Retinal pigment epithelial cell (primary cell): ENCODE results near the gene PGM3.
A peak's percentile ranks its signal among the peaks of the same experiment; 100 is the strongest.

Source experiments
- DNase-seq: peaks from one replicate; pipeline ENCODE4 v3.0.0-alpha.2; 2010; ENCODE audit warnings: low read depth
- H3K4me3 ChIP-seq: 2 replicates; pipeline ENCODE4 v1.5.1; 2011; ENCODE audit warnings: mild to moderate bottlenecking, low read length, control low read depth, moderate library complexity
- TF ChIP-seq, protein P1 (sequence below): conservative IDR thresholded peaks from 2 replicates; pipeline ENCODE4 v1.5.1; 2011; ENCODE audit warnings: low read depth, low read length, control low read depth, inconsistent platforms

The PGM3 gene

GRCh38 chr6:83183082-83183828, 9.8 kb downstream of the PGM3 start:
- TF ChIP-seq, protein P1, sequence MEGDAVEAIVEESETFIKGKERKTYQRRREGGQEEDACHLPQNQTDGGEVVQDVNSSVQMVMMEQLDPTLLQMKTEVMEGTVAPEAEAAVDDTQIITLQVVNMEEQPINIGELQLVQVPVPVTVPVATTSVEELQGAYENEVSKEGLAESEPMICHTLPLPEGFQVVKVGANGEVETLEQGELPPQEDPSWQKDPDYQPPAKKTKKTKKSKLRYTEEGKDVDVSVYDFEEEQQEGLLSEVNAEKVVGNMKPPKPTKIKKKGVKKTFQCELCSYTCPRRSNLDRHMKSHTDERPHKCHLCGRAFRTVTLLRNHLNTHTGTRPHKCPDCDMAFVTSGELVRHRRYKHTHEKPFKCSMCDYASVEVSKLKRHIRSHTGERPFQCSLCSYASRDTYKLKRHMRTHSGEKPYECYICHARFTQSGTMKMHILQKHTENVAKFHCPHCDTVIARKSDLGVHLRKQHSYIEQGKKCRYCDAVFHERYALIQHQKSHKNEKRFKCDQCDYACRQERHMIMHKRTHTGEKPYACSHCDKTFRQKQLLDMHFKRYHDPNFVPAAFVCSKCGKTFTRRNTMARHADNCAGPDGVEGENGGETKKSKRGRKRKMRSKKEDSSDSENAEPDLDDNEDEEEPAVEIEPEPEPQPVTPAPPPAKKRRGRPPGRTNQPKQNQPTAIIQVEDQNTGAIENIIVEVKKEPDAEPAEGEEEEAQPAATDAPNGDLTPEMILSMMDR: no peak
- H3K4me3 ChIP-seq: no peak overlapping the region
- DNase-seq: no peak

DNA sequence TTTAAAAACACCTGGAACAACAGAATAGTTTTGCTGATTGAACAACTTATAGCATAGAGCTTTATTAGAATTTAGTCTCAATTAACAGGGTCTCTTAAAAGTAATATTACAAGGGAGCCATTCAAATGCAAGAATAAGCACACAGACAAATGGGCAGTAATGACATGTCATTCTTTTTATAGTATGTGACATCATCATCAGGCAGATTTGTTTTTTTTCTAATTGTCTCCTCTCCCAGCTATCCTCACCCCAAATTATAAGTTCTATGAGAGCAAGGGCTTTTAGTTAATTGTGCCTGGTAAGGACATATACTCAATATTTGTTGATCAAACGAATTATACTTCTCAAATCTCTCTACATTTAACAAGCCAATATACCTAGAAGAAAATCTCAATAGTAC, 11.0 kb downstream of the PGM3 start:
- H3K4me3 ChIP-seq: no peak overlapping the region
- TF ChIP-seq, protein P1: no peak
- DNase-seq: no peak

DNA sequence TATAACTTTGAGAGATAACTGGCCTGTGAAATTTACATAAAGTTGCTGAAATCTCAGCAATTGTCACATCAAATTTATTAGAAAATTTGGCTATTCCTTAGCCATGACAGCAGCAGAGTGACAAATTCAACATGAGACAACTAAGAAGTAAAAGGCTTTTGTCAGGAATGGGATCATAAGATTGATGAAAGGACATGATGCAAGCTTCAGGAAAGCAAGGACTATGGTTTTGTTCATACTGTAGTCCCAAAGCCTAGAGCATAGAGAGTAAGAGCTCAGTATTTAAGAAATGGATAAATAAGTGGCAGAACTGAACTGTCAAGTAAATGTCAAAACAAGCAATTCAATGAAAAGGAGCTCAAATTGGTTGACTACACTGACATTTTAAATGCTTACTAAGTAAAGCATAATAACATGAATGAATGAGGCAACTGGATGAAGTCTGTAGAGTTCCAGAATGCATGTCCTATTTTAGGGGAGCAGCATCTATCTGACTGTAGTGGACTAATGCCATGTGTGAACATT, 12.6 kb downstream of the PGM3 start:
- no peak for DNase-seq
- TF ChIP-seq, protein P1: no peak
- H3K4me3 ChIP-seq: no peak overlapping the region

DNA sequence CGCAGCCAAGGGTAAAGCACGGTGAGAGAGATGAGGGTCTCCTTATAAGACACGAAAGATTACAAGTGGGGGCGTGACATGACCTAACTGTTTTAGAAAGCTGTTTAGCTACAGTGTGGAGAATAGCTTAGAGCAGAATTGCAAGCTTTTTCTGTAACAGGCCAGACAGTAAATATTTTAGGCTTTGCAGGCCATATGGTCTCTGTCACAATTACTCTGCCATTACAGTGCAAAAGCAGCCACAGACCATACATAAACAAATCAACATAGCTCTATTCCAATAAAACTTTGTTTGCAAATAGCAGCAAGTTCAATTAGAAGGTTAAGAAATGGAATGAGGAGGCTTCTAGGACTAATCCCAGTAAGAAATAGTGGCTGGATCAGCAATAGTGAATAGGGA, 16.8 kb downstream of the PGM3 start:
- no peak for DNase-seq
- H3K4me3 ChIP-seq: no peak overlapping the region
- TF ChIP-seq, protein P1: no peak

DNA sequence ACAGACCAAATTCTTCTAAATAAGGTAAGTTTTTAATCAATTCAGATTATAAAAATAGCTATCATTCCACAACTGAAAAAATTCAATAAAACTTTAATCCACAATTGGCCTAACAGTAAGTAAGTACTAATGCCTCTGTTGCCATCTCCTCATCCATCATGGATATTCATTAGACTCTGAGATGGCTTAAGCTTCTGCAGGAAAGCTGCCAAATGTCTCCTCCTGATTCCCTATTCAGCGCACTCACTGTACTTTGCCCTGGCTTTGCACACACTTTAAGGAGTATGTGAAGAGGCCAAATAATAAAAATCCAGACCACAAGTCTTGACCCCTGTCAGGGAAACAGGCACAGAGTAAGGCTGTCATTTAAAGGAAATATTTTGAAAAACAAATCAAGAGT, 23.6 kb downstream of the PGM3 start:
- no peak overlapping the region for H3K4me3 ChIP-seq
- TF ChIP-seq, protein P1: no peak
- DNase-seq: peak; percentile 75

DNA sequence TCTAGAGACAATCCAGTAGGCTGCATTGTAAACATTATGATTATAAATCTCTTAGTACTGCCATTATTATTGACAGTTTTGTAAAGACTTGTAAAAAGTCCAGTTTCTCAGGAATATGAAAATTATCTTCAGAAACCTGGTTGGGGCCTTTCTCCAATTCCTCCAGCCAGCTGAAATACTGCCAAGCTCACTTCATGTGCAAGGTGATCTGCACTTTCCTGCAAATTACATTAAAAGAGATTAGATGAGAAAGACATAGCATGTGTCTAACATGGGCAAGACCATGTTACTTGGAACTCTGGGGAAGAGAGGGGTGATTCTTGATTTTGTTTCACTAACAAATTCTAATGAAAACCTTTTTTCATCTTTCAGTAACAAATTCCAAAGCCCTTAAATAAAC, 24.0 kb downstream of the PGM3 start:
- no peak for DNase-seq
- TF ChIP-seq, protein P1: no peak
- H3K4me3 ChIP-seq: no peak overlapping the region

- TF ChIP-seq, protein P1: no peak
- H3K4me3 ChIP-seq: no peak overlapping the region
- no peak for DNase-seq
Observed at GRCh38 chr6:83168556-83168955, 24.5 kb downstream of the PGM3 start.
